ENCODE measurements around the gene ERV3-1. TPM values are rescaled to one million over a fixed set of nuclear protein-coding genes. Genes with fewer than 3 reads are reported as not detected.
A peak's percentile ranks its signal among the peaks of the same experiment; 100 is the strongest.
"Not testable (repeated sequence)": the region's sequence is repeated elsewhere in the genome, so short reads cannot be mapped to it uniquely, and the experiment has no call there.

The ERV3-1 gene
- total RNA-seq, 1 experiment from 2014 or later, result 7.6 TPM

GRCh38 chr7:65009394-65009793 lies 2.9 kb upstream of the ERV3-1 start:
- DNase-seq (ENCODE audit: unreplicated experiment); intact Hi-C loops (cut with micrococcal nuclease); POLR2A ChIA-PET; H3K4me3 Mint-ChIP-seq (ENCODE audit: unreplicated experiment); H3K27me3 Mint-ChIP-seq (ENCODE audit: insufficient read depth, unreplicated experiment); CTCF ChIA-PET; H3K27ac Mint-ChIP-seq (ENCODE audit: low read depth, unreplicated experiment); H3K9me3 Mint-ChIP-seq (ENCODE audit: unreplicated experiment); BruUV-seq (replicated peaks): not testable (repeated sequence)
- Mint-ChIP-seq H3K36me3 (ENCODE audit: insufficient read depth, unreplicated experiment) (peaks cover 10% of the 10 kb centered on the region), H3K4me1 (ENCODE audit: insufficient read depth, unreplicated experiment) (peaks cover 22% of the 10 kb centered on the region)

DNA sequence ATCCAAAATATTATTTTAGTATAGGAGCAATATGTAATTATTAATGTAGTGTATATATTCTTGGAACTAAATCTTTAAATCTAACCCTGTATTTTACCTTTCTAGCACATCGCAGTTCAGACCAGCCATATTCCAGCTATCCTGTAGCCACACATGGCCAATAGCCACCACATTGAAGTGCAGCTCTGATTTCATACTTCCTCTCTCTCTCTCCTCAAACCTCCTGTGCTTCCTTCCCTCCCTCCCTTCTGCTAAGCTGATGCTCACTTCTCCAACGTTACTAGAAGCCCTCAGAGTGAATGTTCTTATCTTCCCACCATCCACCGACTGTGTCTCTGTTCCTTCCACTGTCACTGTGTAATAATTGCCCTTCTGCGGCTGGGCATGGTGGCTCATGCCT lies 549 bp upstream of the ERV3-1 start:
- CTCF ChIA-PET, result interaction anchor here (1.7 kb wide), 1 partner anchor 56 kb away, joined by 5 read pairs; no protein-coding TSS in a partner anchor
- BruUV-seq (replicated peaks); intact Hi-C loops (cut with micrococcal nuclease); H3K27me3 Mint-ChIP-seq (ENCODE audit: insufficient read depth, unreplicated experiment); DNase-seq (ENCODE audit: unreplicated experiment); H3K9me3 Mint-ChIP-seq (ENCODE audit: unreplicated experiment): not testable (repeated sequence)
- peak overlapping the region; percentile 97 for H3K27ac Mint-ChIP-seq (ENCODE audit: low read depth, unreplicated experiment)
- H3K4me3 Mint-ChIP-seq (ENCODE audit: unreplicated experiment), result peak overlapping the region; percentile 93
- POLR2A ChIA-PET, result interaction anchor here (0.6 to 3.2 kb wide), 14 partner anchors 9 to 809 kb away, joined by 3 to 53 read pairs (median 4); partner anchors contain the start of gene ZNF273
- peaks cover 22% of the 10 kb centered on the region for H3K4me1 Mint-ChIP-seq (ENCODE audit: insufficient read depth, unreplicated experiment)
- H3K36me3 Mint-ChIP-seq (ENCODE audit: insufficient read depth, unreplicated experiment), result peaks cover 19% of the 10 kb centered on the region

DNA sequence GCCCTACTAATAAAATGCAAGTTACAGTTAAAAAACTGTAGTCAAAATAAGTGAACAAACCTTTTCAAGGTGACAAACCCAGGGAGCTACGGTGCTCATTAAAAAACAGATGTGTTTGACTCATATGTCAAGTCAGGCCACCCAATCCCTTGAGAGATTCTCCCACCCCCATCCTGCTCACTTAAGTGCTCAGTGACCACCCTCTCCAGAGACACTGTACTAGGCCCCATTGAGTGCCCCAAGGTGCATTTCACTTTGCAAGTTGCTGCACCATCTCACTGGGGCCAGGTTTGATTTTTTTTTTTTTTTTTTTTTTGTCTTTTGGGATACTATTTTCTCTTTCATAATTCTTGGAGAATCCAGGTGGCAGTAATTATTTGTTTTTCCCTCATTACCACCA lies 1.9 kb downstream of the ERV3-1 start:
- no TSS peak for BruUV-seq (replicated peaks)
- H3K27me3 Mint-ChIP-seq (ENCODE audit: insufficient read depth, unreplicated experiment), result no peaks in the 10 kb centered on the region
- no peak overlapping the region for H3K4me3 Mint-ChIP-seq (ENCODE audit: unreplicated experiment)
- no peak overlapping the region for H3K27ac Mint-ChIP-seq (ENCODE audit: low read depth, unreplicated experiment)
- H3K9me3 Mint-ChIP-seq (ENCODE audit: unreplicated experiment), result peaks cover 15% of the 10 kb centered on the region
- no peak for TF ChIP-seq CTCF (IDR thresholded peaks at IDR 0.05; ENCODE audit: unreplicated experiment)
- CTCF ChIA-PET, result no interaction called here
- POLR2A ChIA-PET, result interaction anchor here (0.6 to 3.2 kb wide), 2 partner anchors 10 to 34 kb away, joined by 3 to 53 read pairs; no protein-coding TSS in a partner anchor
- intact Hi-C loops (cut with micrococcal nuclease), result no loop called here
- no peak for DNase-seq (ENCODE audit: unreplicated experiment)
- peaks cover 22% of the 10 kb centered on the region for H3K4me1 Mint-ChIP-seq (ENCODE audit: insufficient read depth, unreplicated experiment)
- H3K36me3 Mint-ChIP-seq (ENCODE audit: insufficient read depth, unreplicated experiment), result peaks cover 27% of the 10 kb centered on the region

DNA sequence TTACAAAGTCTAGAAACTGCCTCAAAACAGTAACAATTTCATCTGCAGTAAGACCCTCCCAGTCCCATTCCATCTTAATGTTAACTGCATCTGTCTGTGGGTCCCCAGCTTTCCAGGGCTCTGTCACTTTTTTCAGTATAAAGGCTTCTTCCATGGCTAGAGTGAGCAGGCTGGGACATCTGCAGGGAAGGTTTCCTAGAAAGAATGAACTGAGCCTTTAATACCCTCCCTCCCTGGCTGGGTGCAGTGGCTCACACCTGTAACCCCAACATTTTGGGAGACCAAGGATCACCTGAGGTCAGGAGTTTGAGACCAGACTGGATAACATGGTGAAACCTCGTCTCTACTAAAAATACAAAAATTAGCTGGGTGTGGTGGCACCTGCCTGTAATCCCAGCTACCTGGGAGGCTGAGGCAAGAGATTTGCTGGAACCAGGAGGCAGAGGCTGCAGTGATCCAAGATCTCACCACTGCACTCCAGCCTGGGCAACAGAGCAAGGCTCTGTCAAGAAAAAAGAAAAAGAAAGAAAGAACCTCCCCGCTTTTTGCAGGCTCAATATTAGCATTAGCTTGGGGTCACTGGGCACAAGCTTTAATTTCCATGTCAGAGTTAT lies 3.4 kb downstream of the ERV3-1 start:
- TF ChIP-seq CTCF (IDR thresholded peaks at IDR 0.05; ENCODE audit: unreplicated experiment), result no peak
- DNase-seq (ENCODE audit: unreplicated experiment), result no peak
- intact Hi-C loops (cut with micrococcal nuclease), result no loop called here
- no peaks in the 10 kb centered on the region for H3K27me3 Mint-ChIP-seq (ENCODE audit: insufficient read depth, unreplicated experiment)
- H3K9me3 Mint-ChIP-seq (ENCODE audit: unreplicated experiment), result peaks cover 23% of the 10 kb centered on the region
- no peak overlapping the region for H3K27ac Mint-ChIP-seq (ENCODE audit: low read depth, unreplicated experiment)
- CTCF ChIA-PET, result no interaction called here
- peaks cover 27% of the 10 kb centered on the region for H3K4me1 Mint-ChIP-seq (ENCODE audit: insufficient read depth, unreplicated experiment)
- BruUV-seq (replicated peaks), result no TSS peak
- no peak overlapping the region for H3K4me3 Mint-ChIP-seq (ENCODE audit: unreplicated experiment)
- POLR2A ChIA-PET, result no interaction called here
- H3K36me3 Mint-ChIP-seq (ENCODE audit: insufficient read depth, unreplicated experiment), result peaks cover 38% of the 10 kb centered on the region

GRCh38 chr7:65001291-65001814 lies 5.1 kb downstream of the ERV3-1 start:
- no peak for TF ChIP-seq CTCF (IDR thresholded peaks at IDR 0.05; ENCODE audit: unreplicated experiment)
- ChIA-PET POLR2A (no interaction called here), CTCF (no interaction called here)
- H3K9me3 Mint-ChIP-seq (ENCODE audit: unreplicated experiment), result peaks cover 31% of the 10 kb centered on the region
- no peak for DNase-seq (ENCODE audit: unreplicated experiment)
- H3K36me3 Mint-ChIP-seq (ENCODE audit: insufficient read depth, unreplicated experiment), result peaks cover 39% of the 10 kb centered on the region
- peaks cover 17% of the 10 kb centered on the region for H3K4me1 Mint-ChIP-seq (ENCODE audit: insufficient read depth, unreplicated experiment)
- H3K4me3 Mint-ChIP-seq (ENCODE audit: unreplicated experiment), result no peak overlapping the region
- BruUV-seq (replicated peaks), result no TSS peak
- no peaks in the 10 kb centered on the region for H3K27me3 Mint-ChIP-seq (ENCODE audit: insufficient read depth, unreplicated experiment)
- no peak overlapping the region for H3K27ac Mint-ChIP-seq (ENCODE audit: low read depth, unreplicated experiment)
- intact Hi-C loops (cut with micrococcal nuclease), result no loop called here
